Esophagus squamous epithelium (tissue), 4 donors: ENCODE measurements around the gene FGD4.

Experiments used
- CTCF ChIP-seq, 6 experiments: fragments of 450-650 bp in 4 of 6; fragments of 200-600 bp in 2 of 6; sonication (generic) in 2 of 6; IDR thresholded peaks; one replicate each; pipeline ENCODE4 v1.5.1; 2016 to 2019; ENCODE audit warnings: antibody characterized with exemption in 6 of 6, mild to moderate bottlenecking in 4 of 6, moderate library complexity in 4 of 6
- POLR2A ChIP-seq, 4 donors: fragments of 450-650 bp; IDR thresholded peaks; one replicate each; pipeline ENCODE4 v1.6.1; 2017; ENCODE audit warnings: antibody characterized with exemption in 4 of 4, mild to moderate bottlenecking in 4 of 4, moderate library complexity in 3 of 4

GRCh38 chr12:32606443-32606842, 207.1 kb downstream of the FGD4 start:
- TF ChIP-seq CTCF (IDR thresholded peaks at IDR 0.05) (no peak), POLR2A (IDR thresholded peaks at IDR 0.05) (no peak)
